K562 (cell line): ENCODE data around the gene TRAF1.

Source experiments
- EHMT2 ChIP-seq: fragments of 450-650 bp; IDR thresholded peaks from 2 replicates; pipeline ENCODE4 v1.6.1; 2018; ENCODE audit warnings: antibody characterized with exemption
- MEF2A ChIP-seq: IDR thresholded peaks from 2 replicates; pipeline ENCODE4 v1.6.1; 2011; ENCODE audit warnings: low read depth, mild to moderate bottlenecking, low read length, moderate library complexity; ENCODE audit not compliant: control insufficient read depth
- POU5F1 ChIP-seq: fragments of 150-350 bp; IDR thresholded peaks from 2 replicates; pipeline ENCODE4 v1.6.1; 2014; ENCODE audit warnings: borderline replicate concordance, low read length, low read depth, mild to moderate bottlenecking; ENCODE audit not compliant: partially characterized antibody
- SMARCA4 ChIP-seq: fragments of 450-650 bp; IDR thresholded peaks from 2 replicates; pipeline ENCODE4 v1.6.1; 2016
- TF ChIP-seq, protein P1 (sequence below), 3 experiments: IDR thresholded peaks in 2 of 3; conservative IDR thresholded peaks in 1 of 3; 2 replicates each; pipeline ENCODE4 v1.5.1; 2011 to 2012; ENCODE audit warnings: low read length in 3 of 3, mild to moderate bottlenecking in 3 of 3, control low read depth in 2 of 3, improper control_type of control experiment in 1 of 3, inconsistent platforms in 1 of 3, low read depth in 1 of 3, mixed read lengths in 1 of 3, moderate library complexity in 1 of 3; ENCODE audit not compliant: insufficient read depth in 2 of 3
- TF ChIP-seq, protein P2 (sequence below): sonication (generic); formaldehyde crosslinking; IDR thresholded peaks from 2 replicates; pipeline ENCODE4 v1.8.1; 2023; ENCODE audit warnings: mild to moderate bottlenecking, missing genetic modification reagents

DNA sequence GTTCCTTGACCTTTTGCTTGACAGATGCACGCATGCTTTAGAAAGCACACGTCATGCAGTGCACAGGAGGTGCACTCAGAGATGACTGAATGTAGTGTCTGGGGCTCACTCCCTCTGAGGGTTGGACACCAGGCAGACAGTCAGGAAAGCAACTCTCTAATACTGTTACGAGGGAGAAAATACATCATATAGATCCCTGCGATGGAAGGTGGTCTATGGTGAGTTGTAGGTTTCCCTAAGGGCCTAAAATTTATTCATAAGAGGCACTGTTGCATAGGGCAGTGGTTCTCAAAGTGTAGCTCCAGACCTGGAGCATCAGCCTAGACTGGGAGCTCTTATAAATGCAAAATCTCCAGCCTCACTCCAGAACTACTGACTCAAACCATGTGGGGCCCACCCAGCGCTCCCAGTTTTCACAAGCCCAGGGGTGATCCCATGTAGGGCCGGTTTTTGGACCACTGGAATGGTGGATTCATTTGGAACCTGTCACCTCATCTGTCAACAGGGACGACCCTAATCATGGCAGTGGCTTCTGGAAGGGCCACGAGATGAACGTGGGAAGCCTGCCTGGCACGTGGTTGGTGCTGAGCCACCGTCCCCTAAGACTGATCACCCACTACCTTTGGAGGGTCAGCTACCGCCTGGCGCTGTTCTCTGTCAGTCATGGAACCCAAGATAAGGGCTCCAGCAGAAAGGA lies 32.8 kb downstream of the TRAF1 start:
- TF ChIP-seq EHMT2 (no peak), SMARCA4 (no peak), POU5F1 (no peak), MEF2A (no peak)
- TF ChIP-seq, protein P1, sequence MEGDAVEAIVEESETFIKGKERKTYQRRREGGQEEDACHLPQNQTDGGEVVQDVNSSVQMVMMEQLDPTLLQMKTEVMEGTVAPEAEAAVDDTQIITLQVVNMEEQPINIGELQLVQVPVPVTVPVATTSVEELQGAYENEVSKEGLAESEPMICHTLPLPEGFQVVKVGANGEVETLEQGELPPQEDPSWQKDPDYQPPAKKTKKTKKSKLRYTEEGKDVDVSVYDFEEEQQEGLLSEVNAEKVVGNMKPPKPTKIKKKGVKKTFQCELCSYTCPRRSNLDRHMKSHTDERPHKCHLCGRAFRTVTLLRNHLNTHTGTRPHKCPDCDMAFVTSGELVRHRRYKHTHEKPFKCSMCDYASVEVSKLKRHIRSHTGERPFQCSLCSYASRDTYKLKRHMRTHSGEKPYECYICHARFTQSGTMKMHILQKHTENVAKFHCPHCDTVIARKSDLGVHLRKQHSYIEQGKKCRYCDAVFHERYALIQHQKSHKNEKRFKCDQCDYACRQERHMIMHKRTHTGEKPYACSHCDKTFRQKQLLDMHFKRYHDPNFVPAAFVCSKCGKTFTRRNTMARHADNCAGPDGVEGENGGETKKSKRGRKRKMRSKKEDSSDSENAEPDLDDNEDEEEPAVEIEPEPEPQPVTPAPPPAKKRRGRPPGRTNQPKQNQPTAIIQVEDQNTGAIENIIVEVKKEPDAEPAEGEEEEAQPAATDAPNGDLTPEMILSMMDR (IDR thresholded peaks at IDR 0.05 in 2 of 3, conservative IDR thresholded peaks at IDR 0.05 in 1 of 3; ENCODE audit: insufficient read depth in 2 of 3, low read depth in 1 of 3, low read length in 3 of 3) = no peak
- TF ChIP-seq, protein P2, sequence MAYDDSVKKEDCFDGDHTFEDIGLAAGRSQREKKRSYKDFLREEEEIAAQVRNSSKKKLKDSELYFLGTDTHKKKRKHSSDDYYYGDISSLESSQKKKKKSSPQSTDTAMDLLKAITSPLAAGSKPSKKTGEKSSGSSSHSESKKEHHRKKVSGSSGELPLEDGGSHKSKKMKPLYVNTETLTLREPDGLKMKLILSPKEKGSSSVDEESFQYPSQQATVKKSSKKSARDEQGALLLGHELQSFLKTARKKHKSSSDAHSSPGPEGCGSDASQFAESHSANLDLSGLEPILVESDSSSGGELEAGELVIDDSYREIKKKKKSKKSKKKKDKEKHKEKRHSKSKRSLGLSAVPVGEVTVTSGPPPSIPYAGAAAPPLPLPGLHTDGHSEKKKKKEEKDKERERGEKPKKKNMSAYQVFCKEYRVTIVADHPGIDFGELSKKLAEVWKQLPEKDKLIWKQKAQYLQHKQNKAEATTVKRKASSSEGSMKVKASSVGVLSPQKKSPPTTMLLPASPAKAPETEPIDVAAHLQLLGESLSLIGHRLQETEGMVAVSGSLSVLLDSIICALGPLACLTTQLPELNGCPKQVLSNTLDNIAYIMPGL (CRISPR knock-in tag) = no peak
